Central memory CD8-positive, alpha-beta T cell (primary cell): ENCODE data around the gene MARCKS.

Experiments used
- ATAC-seq: fragments of 150-1000 bp; cut with Tn5 transposase; replicated peaks from 2 replicates; pipeline ENCODE4 v1.10.0; 2022; ENCODE audit warnings: mild to moderate bottlenecking, moderate FRiP score, moderate number of reproducible peaks; ENCODE audit not compliant: poor library complexity, severe bottlenecking; ENCODE audit errors: extremely low read depth
- DNase-seq, 2 donors: peaks; one replicate each; pipeline ENCODE4 v3.0.0; 2021; ENCODE audit warnings: low spot score in 2 of 2
- H3K27ac Mint-ChIP-seq: one replicate; pipeline ENCODE4 v1.8.0; 2022; ENCODE audit warnings: low read depth, mild to moderate bottlenecking, moderate library complexity, mixed read lengths
- H3K27me3 Mint-ChIP-seq: one replicate; pipeline ENCODE4 v1.8.0; 2022; ENCODE audit warnings: mixed read lengths
- H3K36me3 Mint-ChIP-seq: one replicate; pipeline ENCODE4 v1.8.0; 2022; ENCODE audit warnings: mild to moderate bottlenecking, moderate library complexity, mixed read lengths; ENCODE audit not compliant: insufficient read depth
- H3K4me1 Mint-ChIP-seq: one replicate; pipeline ENCODE4 v1.8.0; 2022; ENCODE audit warnings: mixed read lengths
- H3K4me3 Mint-ChIP-seq: one replicate; pipeline ENCODE4 v1.8.0; 2022; ENCODE audit warnings: mild to moderate bottlenecking, moderate library complexity, mixed read lengths
- H3K9me3 Mint-ChIP-seq: one replicate; pipeline ENCODE4 v1.8.0; 2022; ENCODE audit warnings: mixed read lengths

Gene MARCKS

GRCh38 chr6:113829696-113830045, 27.5 kb upstream of the MARCKS start:
- Mint-ChIP-seq H3K27me3 (peaks cover 31% of the 10 kb centered on the region), H3K36me3 (peaks cover 2% of the 10 kb centered on the region), H3K27ac (no peak overlapping the region), H3K4me3 (no peak overlapping the region), H3K9me3 (no peaks in the 10 kb centered on the region), H3K4me1 (no peaks in the 10 kb centered on the region)
- DNase-seq (no peak), ATAC-seq (no peak)

- no peaks in the 10 kb centered on the region for H3K9me3 Mint-ChIP-seq
- no peak overlapping the region for H3K27ac Mint-ChIP-seq
- ATAC-seq (no peak), DNase-seq (no peak)
- peaks cover 31% of the 10 kb centered on the region for H3K27me3 Mint-ChIP-seq
- no peaks in the 10 kb centered on the region for H3K4me1 Mint-ChIP-seq
- H3K36me3 Mint-ChIP-seq, result peaks cover 2% of the 10 kb centered on the region
- H3K4me3 Mint-ChIP-seq, result no peak overlapping the region
These were observed 27.0 kb upstream of the MARCKS start for GRCh38 chr6:113830140-113830539.

GRCh38 chr6:113833537-113833936, 23.6 kb upstream of the MARCKS start:
- H3K4me3 Mint-ChIP-seq, result no peak overlapping the region
- peaks cover 2% of the 10 kb centered on the region for H3K36me3 Mint-ChIP-seq
- no peaks in the 10 kb centered on the region for H3K9me3 Mint-ChIP-seq
- ATAC-seq (no peak), DNase-seq (no peak)
- no peak overlapping the region for H3K27ac Mint-ChIP-seq
- H3K4me1 Mint-ChIP-seq, result no peaks in the 10 kb centered on the region
- H3K27me3 Mint-ChIP-seq, result peaks cover 17% of the 10 kb centered on the region

GRCh38 chr6:113837170-113837569, 20.0 kb upstream of the MARCKS start:
- Mint-ChIP-seq H3K27me3 (peaks cover 10% of the 10 kb centered on the region), H3K9me3 (no peaks in the 10 kb centered on the region), H3K4me3 (no peak overlapping the region), H3K4me1 (no peaks in the 10 kb centered on the region), H3K27ac (no peak overlapping the region), H3K36me3 (no peaks in the 10 kb centered on the region)
- ATAC-seq (no peak), DNase-seq (no peak)

- no peak overlapping the region for H3K4me3 Mint-ChIP-seq
- no peaks in the 10 kb centered on the region for H3K9me3 Mint-ChIP-seq
- H3K27me3 Mint-ChIP-seq, result peaks cover 34% of the 10 kb centered on the region
- H3K36me3 Mint-ChIP-seq, result no peaks in the 10 kb centered on the region
- H3K27ac Mint-ChIP-seq, result no peak overlapping the region
- DNase-seq (no peak), ATAC-seq (no peak)
- H3K4me1 Mint-ChIP-seq, result no peaks in the 10 kb centered on the region
These were observed 15.0 kb upstream of the MARCKS start for GRCh38 chr6:113842165-113842564.

- H3K36me3 Mint-ChIP-seq, result no peaks in the 10 kb centered on the region
- no peak overlapping the region for H3K4me3 Mint-ChIP-seq
- DNase-seq (no peak), ATAC-seq (no peak)
- no peak overlapping the region for H3K27ac Mint-ChIP-seq
- no peaks in the 10 kb centered on the region for H3K4me1 Mint-ChIP-seq
- H3K9me3 Mint-ChIP-seq, result no peaks in the 10 kb centered on the region
- H3K27me3 Mint-ChIP-seq, result peaks cover 48% of the 10 kb centered on the region
These were observed 13.6 kb upstream of the MARCKS start for GRCh38 chr6:113843500-113844073.

GRCh38 chr6:113846577-113846976, 10.6 kb upstream of the MARCKS start:
- ATAC-seq, result no peak
- H3K27me3 Mint-ChIP-seq, result peaks cover 49% of the 10 kb centered on the region
- H3K4me1 Mint-ChIP-seq, result no peaks in the 10 kb centered on the region
- no peaks in the 10 kb centered on the region for H3K9me3 Mint-ChIP-seq
- H3K4me3 Mint-ChIP-seq, result no peak overlapping the region
- H3K36me3 Mint-ChIP-seq, result no peaks in the 10 kb centered on the region
- no peak overlapping the region for H3K27ac Mint-ChIP-seq
- DNase-seq, result no peak

- Mint-ChIP-seq H3K27ac (no peak overlapping the region), H3K4me3 (no peak overlapping the region), H3K9me3 (no peaks in the 10 kb centered on the region), H3K27me3 (peaks cover 54% of the 10 kb centered on the region), H3K36me3 (no peaks in the 10 kb centered on the region), H3K4me1 (no peaks in the 10 kb centered on the region)
- DNase-seq (no peak), ATAC-seq (no peak)
These were observed 9.7 kb upstream of the MARCKS start for GRCh38 chr6:113847447-113847846.

GRCh38 chr6:113848280-113848679, 8.9 kb upstream of the MARCKS start:
- Mint-ChIP-seq H3K9me3 (no peaks in the 10 kb centered on the region), H3K27ac (no peak overlapping the region), H3K36me3 (no peaks in the 10 kb centered on the region), H3K4me1 (no peaks in the 10 kb centered on the region), H3K27me3 (peaks cover 57% of the 10 kb centered on the region), H3K4me3 (no peak overlapping the region)
- DNase-seq (no peak), ATAC-seq (no peak)

- DNase-seq (no peak), ATAC-seq (no peak)
- H3K4me1 Mint-ChIP-seq, result no peaks in the 10 kb centered on the region
These were observed 8.3 kb upstream of the MARCKS start for GRCh38 chr6:113848811-113849210.

GRCh38 chr6:113853252-113853651, 3.9 kb upstream of the MARCKS start:
- no peak overlapping the region for H3K27ac Mint-ChIP-seq
- peaks cover 36% of the 10 kb centered on the region for H3K27me3 Mint-ChIP-seq
- no peaks in the 10 kb centered on the region for H3K9me3 Mint-ChIP-seq
- H3K4me1 Mint-ChIP-seq, result peaks cover 6% of the 10 kb centered on the region
- DNase-seq (no peak), ATAC-seq (no peak)
- no peak overlapping the region for H3K4me3 Mint-ChIP-seq
- H3K36me3 Mint-ChIP-seq, result peaks cover 4% of the 10 kb centered on the region

More at GRCh38 chr6:113848811-113849210, 8.3 kb upstream of the MARCKS start:
- H3K9me3 Mint-ChIP-seq, result no peaks in the 10 kb centered on the region
- peaks cover 63% of the 10 kb centered on the region for H3K27me3 Mint-ChIP-seq
- H3K4me3 Mint-ChIP-seq, result no peak overlapping the region
- H3K36me3 Mint-ChIP-seq, result no peaks in the 10 kb centered on the region
- H3K27ac Mint-ChIP-seq, result no peak overlapping the region

- H3K9me3 Mint-ChIP-seq, result no peaks in the 10 kb centered on the region
- H3K4me1 Mint-ChIP-seq, result peaks cover 6% of the 10 kb centered on the region
- H3K27me3 Mint-ChIP-seq, result peaks cover 30% of the 10 kb centered on the region
- peaks cover 10% of the 10 kb centered on the region for H3K36me3 Mint-ChIP-seq
- no peak for DNase-seq
- no peak for ATAC-seq
- no peak overlapping the region for H3K27ac Mint-ChIP-seq
- H3K4me3 Mint-ChIP-seq, result no peak overlapping the region
These were observed 2.3 kb upstream of the MARCKS start for GRCh38 chr6:113854531-113855499.
